Measurements from ENCODE around the gene CACNB4. TPM values are rescaled to one million over a fixed set of nuclear protein-coding genes. Genes with fewer than 3 reads are reported as not detected.

Gene CACNB4
- total and polyA plus RNA-seq, 9 of the 15 experiments (the other 6 are each of a cell fraction or from before 2014, with no cell fraction given), result 0.01 to 0.20 (median 0.04) TPM; not detected in 1

DNA sequence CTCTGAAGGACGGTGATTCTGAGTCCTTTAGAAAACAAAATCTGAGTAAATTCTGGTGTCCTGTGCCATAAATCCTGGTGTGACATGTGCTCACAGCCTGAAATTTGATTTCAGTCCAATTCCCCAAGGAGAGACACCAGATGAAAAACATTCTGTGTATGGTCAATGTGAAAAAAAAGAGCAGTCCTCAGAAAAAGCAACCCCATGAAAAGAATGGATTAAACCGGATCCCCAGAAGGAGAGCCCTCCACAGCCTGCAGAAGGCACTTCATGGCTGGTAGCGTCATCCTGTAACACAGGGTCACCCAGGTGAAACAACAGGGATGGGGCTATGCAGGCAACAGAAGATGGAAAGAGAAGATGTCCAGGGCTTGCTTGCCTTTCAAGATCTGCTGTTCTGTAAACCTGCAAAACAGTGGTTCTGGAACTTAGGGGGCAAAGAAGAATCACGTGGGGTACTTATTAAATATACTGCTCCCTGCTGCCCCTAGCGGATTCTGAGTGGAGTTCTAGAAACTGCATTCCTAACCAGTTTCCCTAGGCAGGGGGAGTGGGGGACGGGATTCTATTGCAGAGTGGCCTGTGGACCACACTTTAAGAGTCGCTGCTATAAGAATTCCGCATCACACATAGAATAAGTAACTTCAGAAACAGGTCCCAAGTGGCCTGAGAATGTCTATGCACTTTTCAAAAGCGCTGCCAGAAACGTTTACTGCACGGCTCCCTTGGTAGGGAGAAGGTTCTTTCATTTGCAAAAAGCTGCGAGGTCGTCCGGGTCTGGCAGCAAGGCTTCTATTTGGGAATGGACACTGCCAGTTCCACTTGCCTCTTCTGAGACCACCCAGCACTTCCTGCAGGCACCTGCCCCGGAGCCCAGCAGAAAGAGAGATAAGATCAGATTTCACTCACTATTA lies 151.7 kb downstream of the CACNB4 start (continued):
- TF ChIP-seq, protein P1, sequence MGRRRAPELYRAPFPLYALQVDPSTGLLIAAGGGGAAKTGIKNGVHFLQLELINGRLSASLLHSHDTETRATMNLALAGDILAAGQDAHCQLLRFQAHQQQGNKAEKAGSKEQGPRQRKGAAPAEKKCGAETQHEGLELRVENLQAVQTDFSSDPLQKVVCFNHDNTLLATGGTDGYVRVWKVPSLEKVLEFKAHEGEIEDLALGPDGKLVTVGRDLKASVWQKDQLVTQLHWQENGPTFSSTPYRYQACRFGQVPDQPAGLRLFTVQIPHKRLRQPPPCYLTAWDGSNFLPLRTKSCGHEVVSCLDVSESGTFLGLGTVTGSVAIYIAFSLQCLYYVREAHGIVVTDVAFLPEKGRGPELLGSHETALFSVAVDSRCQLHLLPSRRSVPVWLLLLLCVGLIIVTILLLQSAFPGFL (CRISPR knock-in tag; IDR thresholded peaks at IDR 0.05), result 0 out of 2 replicates have a peak, but pooled peaks have one; percentile 79
- TF ChIP-seq, protein P2, sequence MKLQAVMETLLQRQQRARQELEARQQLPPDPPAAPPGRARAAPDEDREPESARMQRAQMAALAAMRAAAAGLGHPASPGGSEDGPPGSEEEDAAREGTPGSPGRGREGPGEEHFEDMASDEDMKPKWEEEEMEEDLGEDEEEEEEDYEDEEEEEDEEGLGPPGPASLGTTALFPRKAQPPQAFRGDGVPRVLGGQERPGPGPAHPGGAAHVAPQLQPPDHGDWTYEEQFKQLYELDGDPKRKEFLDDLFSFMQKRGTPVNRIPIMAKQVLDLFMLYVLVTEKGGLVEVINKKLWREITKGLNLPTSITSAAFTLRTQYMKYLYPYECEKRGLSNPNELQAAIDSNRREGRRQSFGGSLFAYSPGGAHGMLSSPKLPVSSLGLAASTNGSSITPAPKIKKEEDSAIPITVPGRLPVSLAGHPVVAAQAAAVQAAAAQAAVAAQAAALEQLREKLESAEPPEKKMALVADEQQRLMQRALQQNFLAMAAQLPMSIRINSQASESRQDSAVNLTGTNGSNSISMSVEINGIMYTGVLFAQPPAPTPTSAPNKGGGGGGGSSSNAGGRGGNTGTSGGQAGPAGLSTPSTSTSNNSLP (IDR thresholded peaks at IDR 0.05; ENCODE audit: borderline replicate concordance, low read depth, low read length), result peak; percentile 83; the same call in 1 of the 2 replicates
- TF ChIP-seq RAD21 (CRISPR knock-in tag; conservative IDR thresholded peaks at IDR 0.05 in 1 of 2, IDR thresholded peaks at IDR 0.05 in 1 of 2) (peak; percentile 19 to 54; a peak in 2 of 4 replicates), KAT7 (CRISPR knock-in tag; IDR thresholded peaks at IDR 0.05; ENCODE audit: borderline replicate concordance) (no peak), SNIP1 (IDR thresholded peaks at IDR 0.05; ENCODE audit: low read depth) (no peak), ERF (CRISPR knock-in tag; IDR thresholded peaks at IDR 0.05) (no peak), ZNF354B (CRISPR knock-in tag; IDR thresholded peaks at IDR 0.05) (no peak)
- TF ChIP-seq, protein P3, sequence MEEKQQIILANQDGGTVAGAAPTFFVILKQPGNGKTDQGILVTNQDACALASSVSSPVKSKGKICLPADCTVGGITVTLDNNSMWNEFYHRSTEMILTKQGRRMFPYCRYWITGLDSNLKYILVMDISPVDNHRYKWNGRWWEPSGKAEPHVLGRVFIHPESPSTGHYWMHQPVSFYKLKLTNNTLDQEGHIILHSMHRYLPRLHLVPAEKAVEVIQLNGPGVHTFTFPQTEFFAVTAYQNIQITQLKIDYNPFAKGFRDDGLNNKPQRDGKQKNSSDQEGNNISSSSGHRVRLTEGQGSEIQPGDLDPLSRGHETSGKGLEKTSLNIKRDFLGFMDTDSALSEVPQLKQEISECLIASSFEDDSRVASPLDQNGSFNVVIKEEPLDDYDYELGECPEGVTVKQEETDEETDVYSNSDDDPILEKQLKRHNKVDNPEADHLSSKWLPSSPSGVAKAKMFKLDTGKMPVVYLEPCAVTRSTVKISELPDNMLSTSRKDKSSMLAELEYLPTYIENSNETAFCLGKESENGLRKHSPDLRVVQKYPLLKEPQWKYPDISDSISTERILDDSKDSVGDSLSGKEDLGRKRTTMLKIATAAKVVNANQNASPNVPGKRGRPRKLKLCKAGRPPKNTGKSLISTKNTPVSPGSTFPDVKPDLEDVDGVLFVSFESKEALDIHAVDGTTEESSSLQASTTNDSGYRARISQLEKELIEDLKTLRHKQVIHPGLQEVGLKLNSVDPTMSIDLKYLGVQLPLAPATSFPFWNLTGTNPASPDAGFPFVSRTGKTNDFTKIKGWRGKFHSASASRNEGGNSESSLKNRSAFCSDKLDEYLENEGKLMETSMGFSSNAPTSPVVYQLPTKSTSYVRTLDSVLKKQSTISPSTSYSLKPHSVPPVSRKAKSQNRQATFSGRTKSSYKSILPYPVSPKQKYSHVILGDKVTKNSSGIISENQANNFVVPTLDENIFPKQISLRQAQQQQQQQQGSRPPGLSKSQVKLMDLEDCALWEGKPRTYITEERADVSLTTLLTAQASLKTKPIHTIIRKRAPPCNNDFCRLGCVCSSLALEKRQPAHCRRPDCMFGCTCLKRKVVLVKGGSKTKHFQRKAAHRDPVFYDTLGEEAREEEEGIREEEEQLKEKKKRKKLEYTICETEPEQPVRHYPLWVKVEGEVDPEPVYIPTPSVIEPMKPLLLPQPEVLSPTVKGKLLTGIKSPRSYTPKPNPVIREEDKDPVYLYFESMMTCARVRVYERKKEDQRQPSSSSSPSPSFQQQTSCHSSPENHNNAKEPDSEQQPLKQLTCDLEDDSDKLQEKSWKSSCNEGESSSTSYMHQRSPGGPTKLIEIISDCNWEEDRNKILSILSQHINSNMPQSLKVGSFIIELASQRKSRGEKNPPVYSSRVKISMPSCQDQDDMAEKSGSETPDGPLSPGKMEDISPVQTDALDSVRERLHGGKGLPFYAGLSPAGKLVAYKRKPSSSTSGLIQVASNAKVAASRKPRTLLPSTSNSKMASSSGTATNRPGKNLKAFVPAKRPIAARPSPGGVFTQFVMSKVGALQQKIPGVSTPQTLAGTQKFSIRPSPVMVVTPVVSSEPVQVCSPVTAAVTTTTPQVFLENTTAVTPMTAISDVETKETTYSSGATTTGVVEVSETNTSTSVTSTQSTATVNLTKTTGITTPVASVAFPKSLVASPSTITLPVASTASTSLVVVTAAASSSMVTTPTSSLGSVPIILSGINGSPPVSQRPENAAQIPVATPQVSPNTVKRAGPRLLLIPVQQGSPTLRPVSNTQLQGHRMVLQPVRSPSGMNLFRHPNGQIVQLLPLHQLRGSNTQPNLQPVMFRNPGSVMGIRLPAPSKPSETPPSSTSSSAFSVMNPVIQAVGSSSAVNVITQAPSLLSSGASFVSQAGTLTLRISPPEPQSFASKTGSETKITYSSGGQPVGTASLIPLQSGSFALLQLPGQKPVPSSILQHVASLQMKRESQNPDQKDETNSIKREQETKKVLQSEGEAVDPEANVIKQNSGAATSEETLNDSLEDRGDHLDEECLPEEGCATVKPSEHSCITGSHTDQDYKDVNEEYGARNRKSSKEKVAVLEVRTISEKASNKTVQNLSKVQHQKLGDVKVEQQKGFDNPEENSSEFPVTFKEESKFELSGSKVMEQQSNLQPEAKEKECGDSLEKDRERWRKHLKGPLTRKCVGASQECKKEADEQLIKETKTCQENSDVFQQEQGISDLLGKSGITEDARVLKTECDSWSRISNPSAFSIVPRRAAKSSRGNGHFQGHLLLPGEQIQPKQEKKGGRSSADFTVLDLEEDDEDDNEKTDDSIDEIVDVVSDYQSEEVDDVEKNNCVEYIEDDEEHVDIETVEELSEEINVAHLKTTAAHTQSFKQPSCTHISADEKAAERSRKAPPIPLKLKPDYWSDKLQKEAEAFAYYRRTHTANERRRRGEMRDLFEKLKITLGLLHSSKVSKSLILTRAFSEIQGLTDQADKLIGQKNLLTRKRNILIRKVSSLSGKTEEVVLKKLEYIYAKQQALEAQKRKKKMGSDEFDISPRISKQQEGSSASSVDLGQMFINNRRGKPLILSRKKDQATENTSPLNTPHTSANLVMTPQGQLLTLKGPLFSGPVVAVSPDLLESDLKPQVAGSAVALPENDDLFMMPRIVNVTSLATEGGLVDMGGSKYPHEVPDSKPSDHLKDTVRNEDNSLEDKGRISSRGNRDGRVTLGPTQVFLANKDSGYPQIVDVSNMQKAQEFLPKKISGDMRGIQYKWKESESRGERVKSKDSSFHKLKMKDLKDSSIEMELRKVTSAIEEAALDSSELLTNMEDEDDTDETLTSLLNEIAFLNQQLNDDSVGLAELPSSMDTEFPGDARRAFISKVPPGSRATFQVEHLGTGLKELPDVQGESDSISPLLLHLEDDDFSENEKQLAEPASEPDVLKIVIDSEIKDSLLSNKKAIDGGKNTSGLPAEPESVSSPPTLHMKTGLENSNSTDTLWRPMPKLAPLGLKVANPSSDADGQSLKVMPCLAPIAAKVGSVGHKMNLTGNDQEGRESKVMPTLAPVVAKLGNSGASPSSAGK (IDR thresholded peaks at IDR 0.05), result no peak
- TF ChIP-seq, protein P4, sequence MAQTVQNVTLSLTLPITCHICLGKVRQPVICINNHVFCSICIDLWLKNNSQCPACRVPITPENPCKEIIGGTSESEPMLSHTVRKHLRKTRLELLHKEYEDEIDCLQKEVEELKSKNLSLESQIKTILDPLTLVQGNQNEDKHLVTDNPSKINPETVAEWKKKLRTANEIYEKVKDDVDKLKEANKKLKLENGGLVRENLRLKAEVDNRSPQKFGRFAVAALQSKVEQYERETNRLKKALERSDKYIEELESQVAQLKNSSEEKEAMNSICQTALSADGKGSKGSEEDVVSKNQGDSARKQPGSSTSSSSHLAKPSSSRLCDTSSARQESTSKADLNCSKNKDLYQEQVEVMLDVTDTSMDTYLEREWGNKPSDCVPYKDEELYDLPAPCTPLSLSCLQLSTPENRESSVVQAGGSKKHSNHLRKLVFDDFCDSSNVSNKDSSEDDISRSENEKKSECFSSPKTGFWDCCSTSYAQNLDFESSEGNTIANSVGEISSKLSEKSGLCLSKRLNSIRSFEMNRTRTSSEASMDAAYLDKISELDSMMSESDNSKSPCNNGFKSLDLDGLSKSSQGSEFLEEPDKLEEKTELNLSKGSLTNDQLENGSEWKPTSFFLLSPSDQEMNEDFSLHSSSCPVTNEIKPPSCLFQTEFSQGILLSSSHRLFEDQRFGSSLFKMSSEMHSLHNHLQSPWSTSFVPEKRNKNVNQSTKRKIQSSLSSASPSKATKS (CRISPR knock-in tag; IDR thresholded peaks at IDR 0.05), result no peak

Data from K562 (cell line).